ENCODE measurements around the gene BTBD10.

BTBD10 gene

GRCh38 chr11:13429836-13430235 is 33.2 kb downstream of the BTBD10 start:
- Histone ChIP-seq H3K4me1 (no peaks in the 10 kb centered on the region), H3K9me3 (peaks cover 0 to 13% (median 2%) of the 10 kb centered on the region in 3 donors), H3K27ac (no peak overlapping the region), H3K36me3 (no peaks in the 10 kb centered on the region), H3K27me3 (no peaks in the 10 kb centered on the region), H3K4me3 (no peak overlapping the region)
- intact Hi-C loops (cut with DNase I; ENCODE audit: low total_unique reads): no loop called here
- TF ChIP-seq, protein P1, sequence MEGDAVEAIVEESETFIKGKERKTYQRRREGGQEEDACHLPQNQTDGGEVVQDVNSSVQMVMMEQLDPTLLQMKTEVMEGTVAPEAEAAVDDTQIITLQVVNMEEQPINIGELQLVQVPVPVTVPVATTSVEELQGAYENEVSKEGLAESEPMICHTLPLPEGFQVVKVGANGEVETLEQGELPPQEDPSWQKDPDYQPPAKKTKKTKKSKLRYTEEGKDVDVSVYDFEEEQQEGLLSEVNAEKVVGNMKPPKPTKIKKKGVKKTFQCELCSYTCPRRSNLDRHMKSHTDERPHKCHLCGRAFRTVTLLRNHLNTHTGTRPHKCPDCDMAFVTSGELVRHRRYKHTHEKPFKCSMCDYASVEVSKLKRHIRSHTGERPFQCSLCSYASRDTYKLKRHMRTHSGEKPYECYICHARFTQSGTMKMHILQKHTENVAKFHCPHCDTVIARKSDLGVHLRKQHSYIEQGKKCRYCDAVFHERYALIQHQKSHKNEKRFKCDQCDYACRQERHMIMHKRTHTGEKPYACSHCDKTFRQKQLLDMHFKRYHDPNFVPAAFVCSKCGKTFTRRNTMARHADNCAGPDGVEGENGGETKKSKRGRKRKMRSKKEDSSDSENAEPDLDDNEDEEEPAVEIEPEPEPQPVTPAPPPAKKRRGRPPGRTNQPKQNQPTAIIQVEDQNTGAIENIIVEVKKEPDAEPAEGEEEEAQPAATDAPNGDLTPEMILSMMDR (IDR thresholded peaks at IDR 0.05): no peak
- no peak for DNase-seq

DNA sequence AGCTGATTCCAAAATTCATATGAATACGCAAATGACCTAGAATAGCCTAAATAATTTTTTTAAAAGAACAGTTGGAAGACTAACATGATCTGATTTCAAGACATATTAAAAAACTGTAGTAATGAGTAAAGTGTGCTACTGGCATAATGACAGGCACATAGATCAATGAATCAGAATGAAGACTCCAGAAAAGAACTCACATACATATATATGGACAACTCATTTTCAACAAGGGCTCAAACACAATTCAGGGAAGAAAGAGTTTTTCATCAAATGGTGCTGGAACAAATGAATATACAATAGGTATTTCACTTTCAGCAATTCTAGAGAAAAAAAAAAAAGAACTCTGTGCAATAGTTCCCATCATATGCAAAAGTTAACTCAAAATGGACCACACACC is 33.7 kb downstream of the BTBD10 start:
- Histone ChIP-seq H3K36me3 (no peaks in the 10 kb centered on the region), H3K27ac (no peak overlapping the region), H3K9me3 (peaks cover 0 to 13% (median 2%) of the 10 kb centered on the region in 3 donors), H3K27me3 (no peaks in the 10 kb centered on the region), H3K4me3 (no peak overlapping the region), H3K4me1 (peaks cover 0 to 3% (median 0%) of the 10 kb centered on the region in 4 donors)
- no peak for DNase-seq
- TF ChIP-seq, protein P1 (IDR thresholded peaks at IDR 0.05): no peak
- intact Hi-C loops (cut with DNase I; ENCODE audit: low total_unique reads): no loop called here

GRCh38 chr11:13427440-13427839 is 35.6 kb downstream of the BTBD10 start:
- Histone ChIP-seq H3K36me3 (no peaks in the 10 kb centered on the region), H3K27me3 (no peaks in the 10 kb centered on the region), H3K4me1 (peaks cover 0 to 16% (median 0%) of the 10 kb centered on the region in 4 donors), H3K27ac (no peak overlapping the region), H3K4me3 (no peak overlapping the region), H3K9me3 (peaks cover 0 to 13% (median 2%) of the 10 kb centered on the region in 3 donors)
- DNase-seq: no peak
- TF ChIP-seq, protein P1 (IDR thresholded peaks at IDR 0.05): no peak
- intact Hi-C loops (cut with DNase I; ENCODE audit: low total_unique reads): no loop called here

- Histone ChIP-seq H3K9me3 (peaks cover 0 to 13% (median 0%) of the 10 kb centered on the region in 3 donors), H3K36me3 (peaks cover 0 to 9% (median 0%) of the 10 kb centered on the region in 3 donors), H3K27me3 (no peaks in the 10 kb centered on the region), H3K27ac (no peak overlapping the region), H3K4me1 (peaks cover 0 to 22% (median 0%) of the 10 kb centered on the region in 4 donors), H3K4me3 (no peak overlapping the region)
- TF ChIP-seq, protein P1 (IDR thresholded peaks at IDR 0.05): no peak
- intact Hi-C loops (cut with DNase I; ENCODE audit: low total_unique reads): no loop called here
- no peak for DNase-seq
Measured at GRCh38 chr11:13423372-13423771, 39.6 kb downstream of the BTBD10 start.

DNA sequence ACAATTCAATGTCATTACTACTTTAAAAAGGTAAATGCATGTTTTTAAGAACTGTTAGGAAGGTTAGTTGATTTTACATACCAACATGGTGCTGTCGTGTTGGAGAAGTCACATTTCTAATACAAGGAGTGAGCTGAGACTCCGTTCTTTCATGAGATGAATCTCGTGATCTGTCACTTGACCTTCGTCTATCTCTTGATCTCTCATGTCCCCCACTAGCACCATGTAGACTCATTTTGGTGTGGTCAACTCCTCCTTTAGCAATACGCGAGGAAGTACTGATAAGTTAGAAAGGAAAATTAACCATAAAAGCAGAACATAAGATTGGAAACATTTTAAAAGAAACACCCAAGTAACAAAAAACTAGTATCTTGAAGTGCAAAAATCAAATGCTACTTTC is 41.5 kb downstream of the BTBD10 start:
- Histone ChIP-seq H3K27ac (no peak overlapping the region), H3K4me1 (peaks cover 0 to 22% (median 0%) of the 10 kb centered on the region in 4 donors), H3K27me3 (no peaks in the 10 kb centered on the region), H3K9me3 (peaks cover 0 to 2% (median 0%) of the 10 kb centered on the region in 3 donors), H3K4me3 (no peak overlapping the region), H3K36me3 (peaks cover 5 to 13% (median 5%) of the 10 kb centered on the region in 3 donors)
- no peak for DNase-seq
- TF ChIP-seq, protein P1 (IDR thresholded peaks at IDR 0.05): no peak
- intact Hi-C loops (cut with DNase I; ENCODE audit: low total_unique reads): no loop called here

DNA sequence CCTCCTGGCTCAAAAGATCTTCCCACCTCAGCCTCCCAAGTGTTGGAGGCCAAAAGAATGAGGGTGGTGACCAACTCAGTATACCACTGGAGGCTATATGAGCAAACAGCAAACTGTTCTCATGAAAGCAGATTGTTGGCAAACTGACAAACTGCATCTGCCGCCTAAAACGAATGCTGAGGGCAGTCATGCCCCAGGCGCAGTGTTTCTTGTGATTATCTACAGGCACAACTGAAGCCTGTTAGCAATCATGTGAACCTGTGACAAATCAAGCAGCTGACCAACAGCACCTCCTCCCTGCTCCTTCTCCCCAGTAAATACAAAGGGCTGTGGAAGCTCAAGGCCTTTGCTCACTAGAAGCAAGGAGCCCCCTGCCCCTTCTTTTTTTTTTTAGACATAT is 47.8 kb downstream of the BTBD10 start:
- intact Hi-C loops (cut with DNase I; ENCODE audit: low total_unique reads): no loop called here
- DNase-seq: no peak
- TF ChIP-seq, protein P1 (IDR thresholded peaks at IDR 0.05): no peak
- H3K27ac ChIP-seq: no peak overlapping the region
- peaks cover 34 to 54% (median 42%) of the 10 kb centered on the region in 3 donors for H3K36me3 ChIP-seq
- no peaks in the 10 kb centered on the region for H3K4me1 ChIP-seq
- no peak overlapping the region for H3K4me3 ChIP-seq
- H3K9me3 ChIP-seq: no peaks in the 10 kb centered on the region
- H3K27me3 ChIP-seq: no peaks in the 10 kb centered on the region
